Endothelial cell of umbilical vein (primary cell): ENCODE data around the gene FANCI. TPM values are rescaled to one million over a fixed set of nuclear protein-coding genes. Genes with fewer than 3 reads are reported as not detected.

Source experiments
- BruUV-seq: library from RNA; stranded (reverse); fragments of 400-500 nt; replicated peaks from 2 replicates; lab custom pipeline; 2021; lab: Mats Ljungman, UMichigan
- CTCF ChIA-PET: fragments of 300-600, 350-600 bp; sonication (Branson Sonifier 250); formaldehyde crosslinking; loops from one replicate; lab custom pipeline; 2021; ENCODE audit warnings: antibody characterized with exemption, inconsistent platforms; lab: Charles Lee
- POLR2A ChIA-PET: fragments of 300-600, 350-600 bp; sonication (Branson Sonifier 250); formaldehyde crosslinking; loops from one replicate; lab custom pipeline; 2021; ENCODE audit warnings: antibody characterized with exemption, inconsistent platforms; lab: Charles Lee
- DNase-seq: peaks from one replicate; pipeline ENCODE4 v3.0.0-alpha.2; 2011; ENCODE audit warnings: low read depth, low spot score
- FAIRE-seq: peaks from 2 replicates; lab custom pipeline; 2011; peaks lifted over from hg19 to GRCh38; lab: Jason Lieb, UNC
- H2AFZ ChIP-seq: 2 replicates; pipeline ENCODE4 v1.6.0; 2012; ENCODE audit warnings: low read depth, low read length, control low read depth, inconsistent platforms
- H3K27ac ChIP-seq: 2 replicates; pipeline ENCODE4 v1.5.1; 2011; ENCODE audit warnings: low read depth, mild to moderate bottlenecking, control low read depth, low read length, moderate library complexity; ENCODE audit not compliant: insufficient read depth
- H3K27me3 ChIP-seq, 2 experiments: 2 replicates each; pipeline versions ENCODE4 v1.6.0 to v1.6.1; 2011; ENCODE audit warnings: low read length in 2 of 2, mixed read lengths in 1 of 2; ENCODE audit not compliant: control insufficient read depth in 2 of 2, insufficient read depth in 2 of 2
- H3K36me3 ChIP-seq, 2 experiments: 2 replicates in 1 of 2; 3 replicates in 1 of 2; pipeline ENCODE4 v1.5.1; 2011; ENCODE audit warnings: low read length in 2 of 2, mild to moderate bottlenecking in 1 of 2, moderate library complexity in 1 of 2; ENCODE audit not compliant: control insufficient read depth in 2 of 2, insufficient read depth in 2 of 2; ENCODE audit errors: extremely low read depth in 1 of 2
- H3K4me1 ChIP-seq: 3 replicates; pipeline ENCODE4 v1.5.1; 2011; ENCODE audit warnings: mild to moderate bottlenecking, low read length; ENCODE audit not compliant: control insufficient read depth, insufficient read depth; ENCODE audit errors: extremely low read depth
- H3K4me2 ChIP-seq: 2 replicates; pipeline ENCODE4 v1.6.1; 2011; ENCODE audit warnings: low read length, control low read depth, mixed read lengths; ENCODE audit not compliant: insufficient read depth
- H3K4me3 ChIP-seq, 3 experiments: fragments of 200-600 bp in 1 of 3; sonication (generic), shearing (Covaris generic) in 1 of 3; replicated peaks in 1 of 3; 2 replicates each; pipeline ENCODE4 v1.5.1; 2011 to 2016; ENCODE audit warnings: control low read depth in 3 of 3, low read length in 3 of 3, mild to moderate bottlenecking in 2 of 3, inconsistent platforms in 1 of 3, low read depth in 1 of 3, moderate library complexity in 1 of 3; ENCODE audit not compliant: insufficient read depth in 1 of 3
- H3K79me2 ChIP-seq: 2 replicates; pipeline ENCODE4 v1.6.0; 2012; ENCODE audit warnings: low read length, inconsistent platforms; ENCODE audit not compliant: control insufficient read depth, insufficient read depth
- H3K9ac ChIP-seq: replicated peaks from 2 replicates; pipeline ENCODE3; 2011; ENCODE audit warnings: low read length, control low read depth; ENCODE audit not compliant: insufficient read depth; ENCODE audit errors: extremely low read depth
- H3K9me1 ChIP-seq: replicated peaks from 3 replicates; pipeline ENCODE4 v1.6.0; 2011; ENCODE audit warnings: mild to moderate bottlenecking, low read length; ENCODE audit not compliant: control insufficient read depth, insufficient read depth; ENCODE audit errors: extremely low read depth
- H3K9me3 ChIP-seq: replicated peaks from 2 replicates; pipeline ENCODE4 v1.5.1; 2012; ENCODE audit warnings: low read length, inconsistent platforms; ENCODE audit not compliant: control insufficient read depth, insufficient read depth
- H4K20me1 ChIP-seq: replicated peaks from 2 replicates; pipeline ENCODE3; 2011; ENCODE audit warnings: mild to moderate bottlenecking, low read length; ENCODE audit not compliant: control insufficient read depth, insufficient read depth; ENCODE audit errors: extremely low read depth
- EZH2 ChIP-seq: IDR thresholded peaks from 2 replicates; pipeline ENCODE4 v1.6.1; 2012; ENCODE audit warnings: borderline replicate concordance, low read depth, mild to moderate bottlenecking, moderate library complexity, low read length, inconsistent platforms; ENCODE audit not compliant: severe bottlenecking
- FOS ChIP-seq: IDR thresholded peaks from 2 replicates; pipeline ENCODE4 v1.6.1; 2011; ENCODE audit warnings: mild to moderate bottlenecking, low read length, moderate library complexity, borderline replicate concordance; ENCODE audit not compliant: insufficient read depth
- GATA2 ChIP-seq: IDR thresholded peaks from 2 replicates; pipeline ENCODE4 v1.7.0; 2011; ENCODE audit warnings: low read depth, mild to moderate bottlenecking, moderate library complexity, mixed read lengths, low read length; ENCODE audit not compliant: insufficient read length, insufficient read depth
- JUN ChIP-seq: IDR thresholded peaks from 2 replicates; pipeline ENCODE4 v1.6.1; 2011; ENCODE audit warnings: borderline replicate concordance, low read depth; ENCODE audit not compliant: insufficient read length, insufficient read depth
- MYC ChIP-seq: IDR thresholded peaks from one replicate; pipeline ENCODE4 v1.6.1; 2011; ENCODE audit warnings: mild to moderate bottlenecking, low read depth, low read length
- POLR2A ChIP-seq: IDR thresholded peaks from 2 replicates; pipeline ENCODE4 v1.6.1; 2012; ENCODE audit warnings: low read depth, mild to moderate bottlenecking, control low read depth, low read length
- POLR2AphosphoS5 ChIP-seq: IDR thresholded peaks from 2 replicates; pipeline ENCODE4 v1.6.1; 2012; ENCODE audit warnings: low read depth, mild to moderate bottlenecking, control low read depth, low read length, moderate library complexity; ENCODE audit not compliant: insufficient read depth
- dilution Hi-C: fragments of 300-500 bp; cut with MboI; formaldehyde crosslinking; loops from one replicate; pipeline ENCODE4 v1.15.0; 2019; ENCODE audit warnings: low sequenced_read_pairs; ENCODE audit not compliant: extremely low pct_ligation_motif_present
- intact Hi-C: fragments of 100-400 bp; cut with micrococcal nuclease; formaldehyde crosslinking; loops from one replicate; pipeline ENCODE4 v1.10.0; 2022
- polyA plus RNA-seq, 4 experiments: library from polyadenylated mRNA; depleted of rRNA in 3 of 4; stranded (reverse) in 3 of 4; unstranded in 1 of 4; fragments of >200 nt; gene quantifications; 2 replicates each; pipeline versions ENCODE4 v1.2.1 to v1.2.3, GENCODE V29; 2011 to 2012; ENCODE audit warnings: missing spikeins in 1 of 4
- total RNA-seq: library from RNA; stranded (reverse); gene quantifications from 2 replicates; pipeline ENCODE4 v1.2.3, GENCODE V29; 2021
- TF ChIP-seq, protein P1 (sequence below), 2 donors: IDR thresholded peaks; 1 replicate in 1 of 2; 2 replicates in 1 of 2; pipeline ENCODE4 v1.5.1; 2011; ENCODE audit warnings: low read length in 2 of 2, mild to moderate bottlenecking in 2 of 2, moderate library complexity in 2 of 2, control low read depth in 1 of 2, inconsistent platforms in 1 of 2, low read depth in 1 of 2; ENCODE audit not compliant: insufficient read depth in 1 of 2; ENCODE audit errors: extremely low read depth in 1 of 2
- TF ChIP-seq, protein P2 (sequence below): IDR thresholded peaks from 2 replicates; pipeline ENCODE4 v1.6.1; 2011; ENCODE audit not compliant: insufficient read depth, insufficient read length

Gene FANCI
- total and polyA plus RNA-seq, 2 donors (not counting 3 experiments of a cell fraction or from before 2014, with no cell fraction given): 10.8 to 74.7 TPM

DNA sequence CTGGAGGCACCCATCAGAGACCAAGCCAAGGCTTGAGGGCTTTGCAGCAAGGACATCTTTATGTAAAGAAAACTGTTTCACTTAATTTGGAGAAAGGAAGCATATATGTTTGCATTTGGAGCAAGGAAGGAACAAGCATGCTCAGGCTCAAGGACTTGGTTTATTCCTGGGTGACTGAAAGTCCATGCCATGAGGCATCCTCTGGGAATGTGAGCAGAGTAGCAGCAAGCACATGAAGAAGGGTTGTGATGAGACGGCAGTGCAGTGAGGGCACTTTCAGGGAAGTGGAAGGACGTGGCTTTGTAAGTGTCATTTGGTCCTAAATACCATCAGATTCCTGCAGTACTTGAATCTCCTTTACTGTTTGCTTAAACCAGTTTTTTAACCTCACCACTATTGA is 64.0 kb downstream of the FANCI start:
- BruUV-seq: no TSS peak
- POLR2A ChIA-PET: interaction anchor here (1.0 kb wide), 1 partner anchor 102 kb away, joined by 3 read pairs; no protein-coding TSS in a partner anchor
- intact Hi-C loops (no loop called here), dilution Hi-C loops (no loop called here)
- H3K9me3 ChIP-seq: no peaks in the 10 kb centered on the region
- no peak overlapping the region for H2AFZ ChIP-seq
- no peak overlapping the region for H3K4me3 ChIP-seq
- no peak overlapping the region for H3K9ac ChIP-seq
- H3K4me2 ChIP-seq: no peak overlapping the region
- H3K79me2 ChIP-seq: no peaks in the 10 kb centered on the region
- FAIRE-seq (no peak), DNase-seq (no peak)
- H3K9me1 ChIP-seq: no peaks in the 10 kb centered on the region
- no peak overlapping the region for H3K27ac ChIP-seq
- no peaks in the 10 kb centered on the region for H4K20me1 ChIP-seq
- TF ChIP-seq JUN: no peak
- no peak for TF ChIP-seq POLR2A
- TF ChIP-seq GATA2: no peak
- TF ChIP-seq EZH2: no peak
- CTCF ChIA-PET: interaction anchor here (1.7 kb wide), 1 partner anchor 101 kb away, joined by 10 read pairs; no protein-coding TSS in a partner anchor
- H3K36me3 ChIP-seq: no peaks in the 10 kb centered on the region
- no peaks in the 10 kb centered on the region for H3K27me3 ChIP-seq
- H3K4me1 ChIP-seq: peaks cover 6% of the 10 kb centered on the region

DNA sequence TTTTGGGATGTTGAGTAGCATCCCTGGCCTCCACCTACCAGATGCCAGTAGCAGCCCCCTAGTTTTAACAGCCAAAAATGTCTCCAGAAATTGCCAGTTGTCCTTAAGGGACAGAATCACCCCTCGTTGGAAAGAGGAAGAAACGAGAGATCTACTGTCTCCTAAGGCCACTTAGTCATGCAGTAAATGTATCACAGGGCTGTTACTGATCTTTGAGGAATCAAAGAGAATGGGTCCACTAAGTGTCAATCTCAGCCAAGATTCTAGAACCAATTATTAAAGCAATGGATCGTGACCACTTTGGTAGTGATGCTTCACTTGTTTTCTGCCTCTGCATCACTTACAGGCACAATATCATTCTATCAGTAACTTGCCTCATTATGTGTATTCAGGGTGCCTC is 64.5 kb downstream of the FANCI start:
- no peak overlapping the region for H3K4me2 ChIP-seq
- DNase-seq: no peak
- dilution Hi-C loops: no loop called here

More for the DNA sequence above, 64.5 kb downstream of the FANCI start:
- no peak overlapping the region for H3K9ac ChIP-seq
- no peak for FAIRE-seq
- BruUV-seq: no TSS peak
- intact Hi-C loops: no loop called here
- no peaks in the 10 kb centered on the region for H4K20me1 ChIP-seq
- H3K79me2 ChIP-seq: no peaks in the 10 kb centered on the region
- no peaks in the 10 kb centered on the region for H3K9me1 ChIP-seq
- H3K4me1 ChIP-seq: peaks cover 6% of the 10 kb centered on the region
- ChIA-PET CTCF (no interaction called here), POLR2A (no interaction called here)
- H3K27ac ChIP-seq: no peak overlapping the region
- H3K36me3 ChIP-seq: peaks cover 0 to 1% of the 10 kb centered on the region in 2 experiments
- no peaks in the 10 kb centered on the region for H3K9me3 ChIP-seq
- TF ChIP-seq FOS (no peak), POLR2AphosphoS5 (no peak), MYC (no peak), GATA2 (no peak), JUN (no peak), POLR2A (no peak), EZH2 (no peak)
- TF ChIP-seq, protein P1, sequence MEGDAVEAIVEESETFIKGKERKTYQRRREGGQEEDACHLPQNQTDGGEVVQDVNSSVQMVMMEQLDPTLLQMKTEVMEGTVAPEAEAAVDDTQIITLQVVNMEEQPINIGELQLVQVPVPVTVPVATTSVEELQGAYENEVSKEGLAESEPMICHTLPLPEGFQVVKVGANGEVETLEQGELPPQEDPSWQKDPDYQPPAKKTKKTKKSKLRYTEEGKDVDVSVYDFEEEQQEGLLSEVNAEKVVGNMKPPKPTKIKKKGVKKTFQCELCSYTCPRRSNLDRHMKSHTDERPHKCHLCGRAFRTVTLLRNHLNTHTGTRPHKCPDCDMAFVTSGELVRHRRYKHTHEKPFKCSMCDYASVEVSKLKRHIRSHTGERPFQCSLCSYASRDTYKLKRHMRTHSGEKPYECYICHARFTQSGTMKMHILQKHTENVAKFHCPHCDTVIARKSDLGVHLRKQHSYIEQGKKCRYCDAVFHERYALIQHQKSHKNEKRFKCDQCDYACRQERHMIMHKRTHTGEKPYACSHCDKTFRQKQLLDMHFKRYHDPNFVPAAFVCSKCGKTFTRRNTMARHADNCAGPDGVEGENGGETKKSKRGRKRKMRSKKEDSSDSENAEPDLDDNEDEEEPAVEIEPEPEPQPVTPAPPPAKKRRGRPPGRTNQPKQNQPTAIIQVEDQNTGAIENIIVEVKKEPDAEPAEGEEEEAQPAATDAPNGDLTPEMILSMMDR (IDR thresholded peaks at IDR 0.05; ENCODE audit: extremely low read depth in 1 of 2, insufficient read depth in 1 of 2, low read depth in 1 of 2, low read length in 2 of 2): no peak
- TF ChIP-seq, protein P2, sequence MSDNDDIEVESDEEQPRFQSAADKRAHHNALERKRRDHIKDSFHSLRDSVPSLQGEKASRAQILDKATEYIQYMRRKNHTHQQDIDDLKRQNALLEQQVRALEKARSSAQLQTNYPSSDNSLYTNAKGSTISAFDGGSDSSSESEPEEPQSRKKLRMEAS: no peak
- no peaks in the 10 kb centered on the region for H3K27me3 ChIP-seq
- no peak overlapping the region for H3K4me3 ChIP-seq
- H2AFZ ChIP-seq: no peak overlapping the region
